Neural progenitor cell (in vitro differentiated cells): ENCODE measurements around the gene TMC7.

Source experiments
- EZH2phosphoT487 ChIP-seq: fragments of 200-600 bp; sonication (generic); IDR thresholded peaks from 2 replicates; pipeline ENCODE4 v1.6.1; 2017; ENCODE audit warnings: antibody characterized with exemption
- TF ChIP-seq, protein P1 (sequence below): fragments of 200-600 bp; sonication (generic); IDR thresholded peaks from 2 replicates; pipeline ENCODE4 v1.5.1; 2017; ENCODE audit warnings: antibody characterized with exemption, mild to moderate bottlenecking

DNA sequence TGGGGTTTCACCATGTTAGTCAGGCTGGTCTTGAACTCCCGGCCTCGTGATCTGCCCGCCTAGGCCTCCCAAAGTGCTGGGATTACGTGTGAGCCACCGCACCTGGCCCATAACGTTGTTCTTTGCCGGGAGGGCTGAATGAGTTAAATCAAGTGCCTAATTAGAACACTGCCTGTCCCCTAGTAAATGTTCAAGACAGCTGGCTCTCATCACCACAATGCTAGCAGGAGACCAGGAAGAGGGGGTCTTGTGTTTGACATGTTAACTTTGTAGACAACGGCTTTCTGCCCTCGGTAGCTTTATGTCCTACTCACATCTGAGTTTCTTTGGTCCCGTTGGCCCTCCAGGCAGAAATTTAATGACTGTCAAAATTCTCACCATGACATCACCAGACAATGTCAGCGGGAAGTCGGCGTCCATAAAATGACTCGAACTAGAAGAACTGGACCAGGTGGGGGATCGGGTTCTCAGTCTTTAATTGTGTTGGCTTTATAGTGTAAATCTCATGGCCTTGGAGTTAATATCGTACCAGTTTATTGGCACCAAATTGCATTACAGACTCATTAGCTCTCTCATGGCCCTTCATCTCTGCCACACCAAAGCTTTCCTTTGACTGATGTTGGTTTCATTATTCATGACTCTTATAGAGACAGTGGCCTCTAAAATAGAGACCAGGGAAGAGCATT lies 118.6 kb downstream of the TMC7 start:
- TF ChIP-seq, protein P1, sequence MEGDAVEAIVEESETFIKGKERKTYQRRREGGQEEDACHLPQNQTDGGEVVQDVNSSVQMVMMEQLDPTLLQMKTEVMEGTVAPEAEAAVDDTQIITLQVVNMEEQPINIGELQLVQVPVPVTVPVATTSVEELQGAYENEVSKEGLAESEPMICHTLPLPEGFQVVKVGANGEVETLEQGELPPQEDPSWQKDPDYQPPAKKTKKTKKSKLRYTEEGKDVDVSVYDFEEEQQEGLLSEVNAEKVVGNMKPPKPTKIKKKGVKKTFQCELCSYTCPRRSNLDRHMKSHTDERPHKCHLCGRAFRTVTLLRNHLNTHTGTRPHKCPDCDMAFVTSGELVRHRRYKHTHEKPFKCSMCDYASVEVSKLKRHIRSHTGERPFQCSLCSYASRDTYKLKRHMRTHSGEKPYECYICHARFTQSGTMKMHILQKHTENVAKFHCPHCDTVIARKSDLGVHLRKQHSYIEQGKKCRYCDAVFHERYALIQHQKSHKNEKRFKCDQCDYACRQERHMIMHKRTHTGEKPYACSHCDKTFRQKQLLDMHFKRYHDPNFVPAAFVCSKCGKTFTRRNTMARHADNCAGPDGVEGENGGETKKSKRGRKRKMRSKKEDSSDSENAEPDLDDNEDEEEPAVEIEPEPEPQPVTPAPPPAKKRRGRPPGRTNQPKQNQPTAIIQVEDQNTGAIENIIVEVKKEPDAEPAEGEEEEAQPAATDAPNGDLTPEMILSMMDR = no peak
- no peak for TF ChIP-seq EZH2phosphoT487
